D341Med (cell line): ENCODE data around the gene STARD13.

Experiments
- DNase-seq: peaks from one replicate; pipeline ENCODE4 v3.0.0; 2012; ENCODE audit warnings: low spot score

Gene STARD13

GRCh38 chr13:33201659-33202058, 83.9 kb downstream of the STARD13 start:
- no peak for DNase-seq

- no peak for DNase-seq
Observed at GRCh38 chr13:33199289-33199850, 86.2 kb downstream of the STARD13 start.

- no peak for DNase-seq
Observed at GRCh38 chr13:33197541-33197971, 88.0 kb downstream of the STARD13 start.

- DNase-seq, result no peak
Observed at GRCh38 chr13:33196767-33197166, 88.8 kb downstream of the STARD13 start.

- DNase-seq, result no peak
Observed at GRCh38 chr13:33195693-33196464, 89.7 kb downstream of the STARD13 start.

GRCh38 chr13:33194820-33195692, 90.5 kb downstream of the STARD13 start:
- DNase-seq, result no peak

- no peak for DNase-seq
Observed at GRCh38 chr13:33193428-33193974, 92.1 kb downstream of the STARD13 start.

- DNase-seq, result no peak
Observed at GRCh38 chr13:33191425-33192210, 93.9 kb downstream of the STARD13 start.

- DNase-seq, result no peak
Observed at GRCh38 chr13:33189470-33189869, 96.1 kb downstream of the STARD13 start.

- no peak for DNase-seq
Observed at GRCh38 chr13:33188093-33188882, 97.3 kb downstream of the STARD13 start.

GRCh38 chr13:33186861-33187291, 98.7 kb downstream of the STARD13 start:
- DNase-seq, result no peak

- no peak for DNase-seq
Observed at GRCh38 chr13:33185853-33186252, 99.7 kb downstream of the STARD13 start.

GRCh38 chr13:33184530-33184929, 101.0 kb downstream of the STARD13 start:
- DNase-seq, result no peak

GRCh38 chr13:33184112-33184490, 101.5 kb downstream of the STARD13 start:
- no peak for DNase-seq

- DNase-seq, result no peak
Observed at GRCh38 chr13:33183431-33184111, 102.0 kb downstream of the STARD13 start.

- no peak for DNase-seq
Observed at GRCh38 chr13:33182729-33183128, 102.8 kb downstream of the STARD13 start.

- no peak for DNase-seq
Observed at GRCh38 chr13:33181264-33181663, 104.3 kb downstream of the STARD13 start.

- DNase-seq, result no peak
Observed at GRCh38 chr13:33180122-33180804, 105.3 kb downstream of the STARD13 start.

GRCh38 chr13:33179463-33179862, 106.1 kb downstream of the STARD13 start:
- DNase-seq, result no peak
